Superior temporal gyrus (tissue), 1 donor: Measurements from ENCODE around the gene PPFIBP2.

Experiments
- DNase-seq: peaks from one replicate; pipeline ENCODE4 v3.0.0-alpha.2; 2016; ENCODE audit errors: extremely low spot score

PPFIBP2 gene

GRCh38 chr11:7525424-7525823 is 11.6 kb downstream of the PPFIBP2 start:
- no peak for DNase-seq

- DNase-seq: no peak
Measured at GRCh38 chr11:7527029-7527428, 13.2 kb downstream of the PPFIBP2 start.

GRCh38 chr11:7528514-7529049 is 14.8 kb downstream of the PPFIBP2 start:
- no peak for DNase-seq

GRCh38 chr11:7530013-7530640 is 16.3 kb downstream of the PPFIBP2 start:
- no peak for DNase-seq

- no peak for DNase-seq
Measured at GRCh38 chr11:7531011-7531410, 17.2 kb downstream of the PPFIBP2 start.

GRCh38 chr11:7532405-7533145 is 18.8 kb downstream of the PPFIBP2 start:
- DNase-seq: no peak

- no peak for DNase-seq
Measured at GRCh38 chr11:7533199-7534041, 19.6 kb downstream of the PPFIBP2 start.

- no peak for DNase-seq
Measured at GRCh38 chr11:7534042-7534378, 20.2 kb downstream of the PPFIBP2 start.

GRCh38 chr11:7536100-7536499 is 22.3 kb downstream of the PPFIBP2 start:
- no peak for DNase-seq

- DNase-seq: no peak
Measured at GRCh38 chr11:7537265-7537664, 23.5 kb downstream of the PPFIBP2 start.

GRCh38 chr11:7538031-7538430 is 24.2 kb downstream of the PPFIBP2 start:
- no peak for DNase-seq

- no peak for DNase-seq
Measured at GRCh38 chr11:7538466-7539454, 25.0 kb downstream of the PPFIBP2 start.

GRCh38 chr11:7540830-7541555 is 27.2 kb downstream of the PPFIBP2 start:
- no peak for DNase-seq

GRCh38 chr11:7543302-7543701 is 29.5 kb downstream of the PPFIBP2 start:
- DNase-seq: no peak

- DNase-seq: no peak
Measured at GRCh38 chr11:7544021-7544420, 30.2 kb downstream of the PPFIBP2 start.

- DNase-seq: no peak
Measured at GRCh38 chr11:7545611-7546010, 31.8 kb downstream of the PPFIBP2 start.

GRCh38 chr11:7546324-7546791 is 32.6 kb downstream of the PPFIBP2 start:
- DNase-seq: no peak

- no peak for DNase-seq
Measured at GRCh38 chr11:7547687-7548086, 33.9 kb downstream of the PPFIBP2 start.

- DNase-seq: no peak
Measured at GRCh38 chr11:7548659-7549274, 35.0 kb downstream of the PPFIBP2 start.

- DNase-seq: no peak
Measured at GRCh38 chr11:7549681-7550080, 35.9 kb downstream of the PPFIBP2 start.
